HUDEP-2 (cell line): Measurements from ENCODE around the gene OR4C15.

Experiments used
- DNase-seq, 76 experiments: peaks; one replicate each; lab custom pipeline; 2025; ENCODE audit not compliant: unreplicated experiment in 76 of 76; lab: John Stamatoyannopoulos, UW

The OR4C15 gene

GRCh38 chr11:55554169-55554568 lies at the start of gene OR4C15:
TSS of gene OR4C15 (plus strand) at chr11:55554469. CDS start at chr11:55554469, 0 bp downstream.
- DNase-seq: no peak

GRCh38 chr11:55571828-55572227 lies 17.6 kb downstream of the OR4C15 start, which contains the start of gene OR4C16:
TSS of gene OR4C16 (plus strand) at chr11:55572128. CDS start at chr11:55572128, 0 bp downstream.
- DNase-seq: no peak

- no peak for DNase-seq
Measured at GRCh38 chr11:55572548-55572947, 18.3 kb downstream of the OR4C15 start.
